ENCODE measurements around the gene MSL3B.

GRCh38 chr2:233822101-233822771, 46.0 kb downstream of the MSL3B start:
- TF ChIP-seq CTCF (IDR thresholded peaks at IDR 0.05; ENCODE audit: low read depth, low read length) (no peak), POLR2A (IDR thresholded peaks at IDR 0.05; ENCODE audit: extremely low read depth, insufficient read length) (no peak), MAX (IDR thresholded peaks at IDR 0.05; ENCODE audit: low read depth, low read length) (no peak)
